Stimulated activated naive CD8-positive, alpha-beta T cell treated with anti-CD3 and anti-CD28 coated beads, Interleukin-15, amount 100 ng/mL, for 72 hours (primary cell): ENCODE data around the gene PTRH2.
"Not testable (repeated sequence)": the region's sequence is repeated elsewhere in the genome, so short reads cannot be mapped to it uniquely, and the experiment has no call there.

Source experiments
- ATAC-seq: fragments of 150-1000 bp; cut with Tn5 transposase; 2 replicates; pipeline ENCODE4 v1.10.0; 2021; ENCODE audit warnings: mild to moderate bottlenecking, moderate library complexity
- DNase-seq, 2 donors: peaks; one replicate each; pipeline ENCODE4 v3.0.0; 2021 to 2022
- H3K27ac Mint-ChIP-seq, 2 donors: one replicate each; pipeline ENCODE4 v1.8.0; 2022; ENCODE audit warnings: mild to moderate bottlenecking in 2 of 2, mixed read lengths in 2 of 2, moderate library complexity in 2 of 2
- H3K27me3 Mint-ChIP-seq: one replicate; pipeline ENCODE4 v1.8.0; 2022; ENCODE audit warnings: mixed read lengths
- H3K4me1 Mint-ChIP-seq: one replicate; pipeline ENCODE4 v1.8.0; 2022; ENCODE audit warnings: mild to moderate bottlenecking, mixed read lengths
- H3K4me3 Mint-ChIP-seq, 2 donors: one replicate each; pipeline ENCODE4 v1.8.0; 2022; ENCODE audit warnings: mild to moderate bottlenecking in 2 of 2, mixed read lengths in 2 of 2, moderate library complexity in 1 of 2
- H3K9me3 Mint-ChIP-seq, 2 donors: one replicate each; pipeline ENCODE4 v1.8.0; 2022; ENCODE audit warnings: mixed read lengths in 2 of 2

The PTRH2 gene

GRCh38 chr17:59707149-59707970 is at the start of gene PTRH2, which contains the start of gene VMP1:
TSS of gene PTRH2 (minus strand) at chr17:59707430. CDS start at chr17:59697978, 9,452 bp downstream.
TSS of gene VMP1 (plus strand) at chr17:59707654. CDS start at chr17:59731447, 23,793 bp downstream.
- H3K9me3 Mint-ChIP-seq: no peaks in the 10 kb centered on the region
- H3K27ac Mint-ChIP-seq: peak within 1 kb of the TSS; percentile 98 to 99
- no peaks in the 10 kb centered on the region for H3K27me3 Mint-ChIP-seq
- H3K4me3 Mint-ChIP-seq: peak within 1 kb of the TSS; percentile 94 to 99
- DNase-seq (peak; percentile 93 to 97), ATAC-seq (peak; percentile 99)
- H3K4me1 Mint-ChIP-seq: peaks cover 57% of the 10 kb centered on the region

DNA sequence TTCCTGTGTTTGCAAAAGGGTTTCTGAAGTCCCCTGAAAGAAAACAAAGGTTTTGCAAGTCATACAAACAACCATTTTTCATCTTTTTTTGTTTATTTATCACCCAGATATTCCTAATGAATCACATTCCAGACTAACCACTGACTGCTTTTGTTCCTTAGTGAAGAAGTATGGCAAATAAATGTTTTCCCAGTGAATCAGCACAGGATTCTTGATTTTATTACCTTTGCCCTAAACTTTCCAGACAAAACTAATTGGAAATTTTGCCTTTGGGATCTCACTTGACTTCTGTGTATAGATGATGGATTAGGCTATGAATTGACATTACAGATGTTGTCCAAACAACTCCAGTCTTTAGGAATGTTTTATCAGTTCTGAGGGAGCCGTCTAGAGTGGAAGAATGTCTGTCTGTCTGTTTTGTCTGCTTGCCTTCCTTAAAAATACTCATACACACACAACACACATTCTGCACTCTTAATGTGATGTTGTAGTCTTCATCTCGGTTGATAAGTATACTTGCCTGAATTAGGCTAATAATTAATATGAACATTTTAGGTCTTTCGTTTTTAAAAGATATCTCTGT is 49.1 kb upstream of the PTRH2 start:
- DNase-seq: no peak
- Mint-ChIP-seq H3K27me3 (no peaks in the 10 kb centered on the region), H3K9me3 (peaks cover 6 to 11% of the 10 kb centered on the region in 2 donors), H3K27ac (peak overlapping the region; percentile 84 to 99), H3K4me1 (peaks cover 78% of the 10 kb centered on the region), H3K4me3 (peak overlapping the region in 1 of 2 donors; percentile 48)
- ATAC-seq: no peak

DNA sequence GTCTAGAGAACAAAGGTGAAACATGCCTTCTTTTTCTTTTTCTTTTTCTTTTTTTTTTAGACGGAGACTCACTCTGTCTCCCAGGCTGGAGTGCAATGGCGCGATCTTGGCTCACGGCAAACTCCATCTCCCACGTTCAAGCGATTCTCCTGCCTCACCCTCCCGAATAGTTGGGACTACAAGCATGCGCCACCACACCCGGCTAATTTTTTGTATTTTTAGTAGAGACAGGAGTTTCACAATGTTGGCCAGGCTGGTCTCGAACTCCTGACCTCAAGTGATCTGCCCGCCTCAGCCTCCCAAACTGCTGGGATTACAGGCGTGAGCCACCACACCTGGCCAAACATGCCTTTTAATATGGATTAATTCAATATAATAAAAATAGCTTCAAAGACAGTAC is 47.8 kb upstream of the PTRH2 start:
- H3K4me1 Mint-ChIP-seq: peaks cover 72% of the 10 kb centered on the region
- peak overlapping the region; percentile 95 to 99 for H3K27ac Mint-ChIP-seq
- peak overlapping the region; percentile 63 to 78 for H3K4me3 Mint-ChIP-seq
- not testable (repeated sequence) for H3K27me3 Mint-ChIP-seq, ATAC-seq, DNase-seq
- H3K9me3 Mint-ChIP-seq: peaks cover 6 to 11% of the 10 kb centered on the region in 2 donors

- Mint-ChIP-seq H3K27me3 (no peaks in the 10 kb centered on the region), H3K4me3 (peak overlapping the region; percentile 67 to 78), H3K27ac (peak overlapping the region; percentile 95 to 99), H3K4me1 (peaks cover 67% of the 10 kb centered on the region), H3K9me3 (peaks cover 4 to 8% of the 10 kb centered on the region in 2 donors)
- DNase-seq (peak in 1 of 2 donors; percentile 32), ATAC-seq (peak; percentile 85)
Observed at GRCh38 chr17:59754552-59754951, 47.3 kb upstream of the PTRH2 start.

GRCh38 chr17:59753522-59754467 is 46.6 kb upstream of the PTRH2 start:
- peak in 1 of 2 donors; percentile 27 for DNase-seq
- no peaks in the 10 kb centered on the region for H3K27me3 Mint-ChIP-seq
- peak overlapping the region; percentile 67 to 78 for H3K4me3 Mint-ChIP-seq
- peaks cover 65% of the 10 kb centered on the region for H3K4me1 Mint-ChIP-seq
- H3K27ac Mint-ChIP-seq: peak overlapping the region; percentile 95 to 99
- peak; percentile 78 for ATAC-seq
- peaks cover 0 to under 1% of the 10 kb centered on the region in 2 donors for H3K9me3 Mint-ChIP-seq

GRCh38 chr17:59752922-59753321 is 45.7 kb upstream of the PTRH2 start:
- Mint-ChIP-seq H3K27ac (peak overlapping the region; percentile 34 to 99), H3K9me3 (no peaks in the 10 kb centered on the region), H3K27me3 (no peaks in the 10 kb centered on the region), H3K4me1 (peaks cover 59% of the 10 kb centered on the region), H3K4me3 (peak overlapping the region; percentile 42 to 78)
- no peak for DNase-seq
- no peak for ATAC-seq

- Mint-ChIP-seq H3K9me3 (no peaks in the 10 kb centered on the region), H3K4me3 (peak overlapping the region in 1 of 2 donors; percentile 78), H3K27me3 (no peaks in the 10 kb centered on the region), H3K27ac (peak overlapping the region; percentile 54 to 99), H3K4me1 (peaks cover 56% of the 10 kb centered on the region)
- DNase-seq (no peak), ATAC-seq (no peak)
Observed at GRCh38 chr17:59752446-59752845, 45.2 kb upstream of the PTRH2 start.

DNA sequence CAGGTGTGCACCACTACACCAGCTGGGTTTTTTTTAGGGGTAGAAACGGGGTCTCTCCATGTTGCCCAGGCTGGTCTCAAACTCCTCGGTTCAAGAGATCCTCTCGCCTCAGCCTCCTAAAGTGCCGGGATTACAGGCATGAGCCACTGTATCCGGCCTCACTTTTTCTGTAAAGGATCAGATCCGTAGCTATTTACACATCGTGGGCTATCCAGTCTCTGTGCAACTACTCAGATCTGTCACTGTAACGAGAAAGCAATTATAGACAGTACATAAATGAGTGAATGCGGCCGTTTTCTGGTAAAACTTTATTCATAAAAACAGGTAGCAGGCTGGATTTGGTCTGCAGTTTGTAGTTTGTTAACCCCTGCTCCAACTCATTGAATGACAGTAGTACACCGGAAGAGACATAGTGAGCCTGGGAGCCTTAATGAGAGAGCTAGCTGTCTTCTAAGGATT is 44.8 kb upstream of the PTRH2 start:
- ATAC-seq (peak; percentile 61), DNase-seq (no peak)
- H3K9me3 Mint-ChIP-seq: no peaks in the 10 kb centered on the region
- no peaks in the 10 kb centered on the region for H3K27me3 Mint-ChIP-seq
- H3K27ac Mint-ChIP-seq: peak overlapping the region; percentile 76 to 99
- H3K4me1 Mint-ChIP-seq: peaks cover 59% of the 10 kb centered on the region
- H3K4me3 Mint-ChIP-seq: peak overlapping the region; percentile 22 to 78

DNA sequence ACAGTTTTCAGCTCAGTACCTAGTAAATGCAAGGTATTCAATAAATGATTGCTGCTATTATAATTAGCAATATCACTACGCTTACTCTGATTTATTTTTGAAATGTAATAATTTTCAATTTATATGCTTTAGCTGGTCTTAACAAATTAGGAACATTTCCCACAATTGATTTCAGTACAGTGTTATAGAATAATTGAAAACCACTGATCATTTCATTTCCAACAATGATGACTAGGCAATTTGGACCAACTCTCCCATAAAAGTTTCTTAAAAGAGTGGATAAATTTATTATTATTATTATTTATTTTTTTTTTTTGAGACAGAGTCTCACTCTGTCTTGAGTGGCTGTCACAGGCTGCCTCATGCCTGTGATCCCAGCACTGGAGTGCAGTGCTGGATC is 41.4 kb upstream of the PTRH2 start:
- H3K4me1 Mint-ChIP-seq: peaks cover 31% of the 10 kb centered on the region

GRCh38 chr17:59746849-59747445 is 39.7 kb upstream of the PTRH2 start:
- no peak for DNase-seq
- Mint-ChIP-seq H3K4me3 (no peak overlapping the region), H3K9me3 (peaks cover 0 to 6% of the 10 kb centered on the region in 2 donors), H3K27me3 (no peaks in the 10 kb centered on the region), H3K4me1 (peaks cover 15% of the 10 kb centered on the region), H3K27ac (peak overlapping the region in 1 of 2 donors; percentile 61)
- ATAC-seq: peak; percentile 71

More for the DNA sequence above, 41.4 kb upstream of the PTRH2 start:
- ATAC-seq (no peak), DNase-seq (no peak)
- H3K9me3 Mint-ChIP-seq: no peaks in the 10 kb centered on the region
- H3K27ac Mint-ChIP-seq: no peak overlapping the region
- H3K27me3 Mint-ChIP-seq: no peaks in the 10 kb centered on the region
- no peak overlapping the region for H3K4me3 Mint-ChIP-seq

DNA sequence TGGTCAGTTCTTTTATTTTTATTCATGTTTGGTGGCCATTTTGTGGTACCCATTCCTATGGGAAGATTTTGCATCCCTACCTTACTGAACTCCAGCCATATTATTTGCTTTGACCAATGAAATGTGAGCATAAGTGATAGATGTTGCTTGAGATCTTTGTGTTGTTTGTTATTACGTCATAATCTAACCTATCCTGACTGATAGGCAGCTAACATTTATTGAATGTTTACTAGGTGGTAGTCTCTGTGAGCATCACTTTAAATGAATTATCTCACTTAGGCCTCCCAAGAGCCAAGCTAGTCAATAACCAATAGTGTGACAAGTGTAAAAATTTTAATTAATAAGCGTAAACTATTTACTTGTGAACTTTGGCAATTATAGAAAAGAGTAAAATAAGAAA is 37.8 kb upstream of the PTRH2 start:
- ATAC-seq (no peak), DNase-seq (no peak)
- Mint-ChIP-seq H3K9me3 (peaks cover 0 to 6% of the 10 kb centered on the region in 2 donors), H3K27ac (no peak overlapping the region), H3K27me3 (no peaks in the 10 kb centered on the region), H3K4me3 (no peak overlapping the region), H3K4me1 (peaks cover 4% of the 10 kb centered on the region)

DNA sequence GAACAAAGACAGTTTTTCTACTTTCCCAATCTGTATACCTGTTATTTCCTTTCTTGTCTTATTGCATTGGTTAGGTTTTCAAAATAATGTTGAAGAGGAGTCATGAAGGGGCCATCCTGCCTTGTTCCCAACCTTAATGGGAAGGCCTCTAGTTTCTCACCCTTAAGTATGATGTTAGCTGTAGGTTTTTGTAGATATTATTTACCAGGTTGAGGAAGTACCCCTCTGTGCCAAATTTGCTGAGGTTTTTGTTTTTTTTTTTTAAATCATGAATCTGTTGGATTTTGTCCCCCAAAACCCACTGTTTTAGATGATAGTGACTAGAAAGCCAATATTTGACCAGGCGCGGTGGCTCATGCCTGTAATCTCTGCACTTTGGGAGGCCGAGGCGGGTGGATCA is 36.6 kb upstream of the PTRH2 start:
- Mint-ChIP-seq H3K4me3 (no peak overlapping the region), H3K4me1 (peaks cover 4% of the 10 kb centered on the region), H3K27me3 (no peaks in the 10 kb centered on the region), H3K9me3 (peaks cover 0 to 6% of the 10 kb centered on the region in 2 donors), H3K27ac (no peak overlapping the region)
- DNase-seq (no peak), ATAC-seq (no peak)

- DNase-seq (no peak), ATAC-seq (no peak)
- Mint-ChIP-seq H3K27me3 (no peaks in the 10 kb centered on the region), H3K4me1 (no peaks in the 10 kb centered on the region), H3K27ac (no peak overlapping the region), H3K4me3 (no peak overlapping the region), H3K9me3 (no peaks in the 10 kb centered on the region)
Observed at GRCh38 chr17:59737324-59737723, 30.1 kb upstream of the PTRH2 start.

GRCh38 chr17:59734226-59734625 is 27.0 kb upstream of the PTRH2 start:
- Mint-ChIP-seq H3K4me3 (no peak overlapping the region), H3K4me1 (peaks cover 15% of the 10 kb centered on the region), H3K27me3 (no peaks in the 10 kb centered on the region), H3K27ac (no peak overlapping the region), H3K9me3 (no peaks in the 10 kb centered on the region)
- DNase-seq: no peak
- no peak for ATAC-seq

- Mint-ChIP-seq H3K27ac (no peak overlapping the region), H3K4me1 (peaks cover 15% of the 10 kb centered on the region), H3K27me3 (no peaks in the 10 kb centered on the region), H3K9me3 (no peaks in the 10 kb centered on the region), H3K4me3 (no peak overlapping the region)
- DNase-seq (no peak), ATAC-seq (no peak)
Observed at GRCh38 chr17:59733697-59734096, 26.5 kb upstream of the PTRH2 start.
